A549 (cell line): ENCODE results near the gene PSMA3. TPM values are rescaled to one million over a fixed set of nuclear protein-coding genes. Genes with fewer than 3 reads are reported as not detected.

Experiments
- ATAC-seq, 2 experiments: fragments of 200-7000 bp in 1 of 2; fragments of >200 bp in 1 of 2; cut with Nextera tagmentation in 1 of 2; cut with Tn5 transposase in 1 of 2; 3 replicates each; pipeline versions ENCODE4 v1.8.0 to v1.9.1; 2018 to 2020; ENCODE audit warnings: mild to moderate bottlenecking in 1 of 2, moderate library complexity in 1 of 2
- CTCF ChIA-PET: fragments of 300-600 bp; sonication (Branson Sonifier 250); formaldehyde crosslinking; extraction: SDS; loops from one replicate; lab custom pipeline; 2021; ENCODE audit warnings: antibody characterized with exemption, inconsistent platforms; lab: Yijun Ruan, JAX
- POLR2A ChIA-PET: fragments of 350-600 bp; formaldehyde crosslinking; extraction: SDS; loops from one replicate; lab custom pipeline; 2021; ENCODE audit warnings: antibody characterized with exemption, inconsistent platforms; lab: Yijun Ruan, JAX
- DNase-seq, 2 experiments: peaks; one replicate each; pipeline versions ENCODE4 v3.0.0 to v3.0.0-alpha.2; 2011 to 2016; ENCODE audit warnings: low read depth in 1 of 2, low spot score in 1 of 2
- FAIRE-seq: peaks from 2 replicates; lab custom pipeline; 2011; peaks lifted over from hg19 to GRCh38; lab: Jason Lieb, UNC
- H3K27ac ChIP-seq, 2 experiments: fragments of >200 bp; sonication (Bioruptor Twin); formaldehyde crosslinking; 3 replicates each; pipeline ENCODE4 v1.5.1; 2016 to 2017
- H3K4me1 ChIP-seq: fragments of >200 bp; sonication (Bioruptor Twin); formaldehyde crosslinking; 3 replicates; pipeline ENCODE4 v1.6.1; 2016
- H3K4me2 ChIP-seq: fragments of >200 bp; sonication (Bioruptor Twin); formaldehyde crosslinking; 3 replicates; pipeline ENCODE4 v1.6.1; 2016
- H3K4me3 ChIP-seq: fragments of >200 bp; sonication (Bioruptor Twin); formaldehyde crosslinking; 3 replicates; pipeline ENCODE4 v1.5.1; 2016
- H3K9me3 ChIP-seq: fragments of >200 bp; sonication (Bioruptor Twin); formaldehyde crosslinking; 3 replicates; pipeline ENCODE4 v1.6.1; 2016
- ATOH8 ChIP-seq: fragments of 250-450 bp; sonication (Bioruptor Pico); IDR thresholded peaks from 2 replicates; pipeline ENCODE4 v1.5.0; 2020; ENCODE audit warnings: low read depth, mild to moderate bottlenecking, moderate library complexity
- BHLHE40 ChIP-seq: IDR thresholded peaks from 2 replicates; pipeline ENCODE4 v1.6.1; 2012; ENCODE audit warnings: low read depth, low read length, inconsistent platforms
- CBX8 ChIP-seq: fragments of 200-600 bp; sonication (generic); IDR thresholded peaks from 2 replicates; pipeline ENCODE4 v1.6.1; 2016
- CTCF ChIP-seq: fragments of >200 bp; sonication (Bioruptor Twin); formaldehyde crosslinking; IDR thresholded peaks from 3 replicates; pipeline ENCODE4 v1.5.1; 2016
- EHMT2 ChIP-seq: fragments of 200-600 bp; sonication (generic); IDR thresholded peaks from 2 replicates; pipeline ENCODE4 v1.6.1; 2016; ENCODE audit warnings: antibody characterized with exemption, low read depth, mild to moderate bottlenecking, moderate library complexity
- FOSL2 ChIP-seq, 2 experiments: fragments of 450-650 bp in 1 of 2; fragments of >200 bp in 1 of 2; sonication (Bioruptor Twin) in 1 of 2; formaldehyde crosslinking; IDR thresholded peaks; 2 replicates each; pipeline versions ENCODE4 v1.5.0 to v1.6.1; 2016 to 2020; ENCODE audit warnings: mild to moderate bottlenecking in 1 of 2, moderate library complexity in 1 of 2
- KDM1A ChIP-seq: fragments of 200-600 bp; sonication (generic); IDR thresholded peaks from 2 replicates; pipeline ENCODE4 v1.6.1; 2016; ENCODE audit warnings: low read depth, mild to moderate bottlenecking
- KDM5A ChIP-seq: fragments of 200-600 bp; sonication (generic); IDR thresholded peaks from 2 replicates; pipeline ENCODE4 v1.6.1; 2016; ENCODE audit warnings: antibody characterized with exemption, mild to moderate bottlenecking
- NPAS2 ChIP-seq: fragments of 250-450 bp; sonication (Bioruptor Pico); IDR thresholded peaks from 2 replicates; pipeline ENCODE4 v1.8.0; 2022; ENCODE audit warnings: mild to moderate bottlenecking, moderate library complexity, borderline replicate concordance
- NR3C1 ChIP-seq: fragments of >200 bp; sonication (Bioruptor Twin); formaldehyde crosslinking; IDR thresholded peaks from 3 replicates; pipeline ENCODE4 v1.6.1; 2017
- POLR2AphosphoS2 ChIP-seq: conservative IDR thresholded peaks from 2 replicates; pipeline ENCODE4 v1.6.1; 2012; ENCODE audit warnings: low read length, improper control_type of control experiment, inconsistent platforms
- RARB ChIP-seq: fragments of 250-450 bp; sonication (Bioruptor Pico); IDR thresholded peaks from 2 replicates; pipeline ENCODE4 v1.8.0; 2021; ENCODE audit warnings: mild to moderate bottlenecking, moderate library complexity
- REST ChIP-seq: fragments of 200-600 bp; sonication (generic); IDR thresholded peaks from 2 replicates; pipeline ENCODE4 v1.6.1; 2016; ENCODE audit warnings: antibody characterized with exemption, mild to moderate bottlenecking, moderate library complexity
- RNF2 ChIP-seq: fragments of 200-600 bp; sonication (generic); IDR thresholded peaks from 2 replicates; pipeline ENCODE4 v1.6.1; 2016; ENCODE audit warnings: low read depth, mild to moderate bottlenecking, antibody characterized with exemption, moderate library complexity, borderline replicate concordance
- SREBF2 ChIP-seq: fragments of 450-650 bp; IDR thresholded peaks from 2 replicates; pipeline ENCODE4 v1.6.1; 2014; ENCODE audit warnings: mild to moderate bottlenecking, moderate library complexity
- TFCP2L1 ChIP-seq: fragments of 250-450 bp; sonication (Bioruptor Pico); IDR thresholded peaks from 2 replicates; pipeline ENCODE4 v1.5.0; 2021; ENCODE audit warnings: mild to moderate bottlenecking
- ZFP36 ChIP-seq: fragments of 450-650 bp; IDR thresholded peaks from 2 replicates; pipeline ENCODE4 v1.6.1; 2014; ENCODE audit warnings: borderline replicate concordance; ENCODE audit not compliant: partially characterized antibody
- ZNF302 ChIP-seq: fragments of 250-450 bp; sonication (Bioruptor Pico); IDR thresholded peaks from 2 replicates; pipeline ENCODE4 v1.9.0; 2021; ENCODE audit warnings: inconsistent platforms, mild to moderate bottlenecking, moderate library complexity
- ZSCAN20 ChIP-seq: fragments of 250-450 bp; sonication (Bioruptor Pico); IDR thresholded peaks from 2 replicates; pipeline ENCODE4 v1.8.0; 2022; ENCODE audit warnings: mild to moderate bottlenecking, moderate library complexity
- WGBS: methylation state at CpG from one replicate; pipeline ENCODE4 v1.1.6; 2017; ENCODE audit errors: missing lambda C conversion rate; 5-methylcytosine and 5-hydroxymethylcytosine counted together
- polyA plus RNA-seq, 4 experiments: library from polyadenylated mRNA; depleted of rRNA in 3 of 4; stranded (reverse); fragments of >200 nt; fragmentation: RNase III in 1 of 4; extraction: RNeasy Plus Mini Kit Qiagen cat#74134 plus additional on column Dnase treatment in 1 of 4; gene quantifications; 2 replicates in 3 of 4; 3 replicates in 1 of 4; pipeline ENCODE4 v1.2.3, GENCODE V29; 2011 to 2017

Gene PSMA3
- polyA plus RNA-seq, 2 of the 4 experiments (the other 2 are of a cell fraction): 260 to 410 TPM

GRCh38 chr14:58307597-58308316, 63.1 kb downstream of the PSMA3 start:
- DNase-seq (no peak), FAIRE-seq (no peak), ATAC-seq (no peak)
- Histone ChIP-seq H3K9me3 (no peaks in the 10 kb centered on the region), H3K27ac (no peak overlapping the region), H3K4me1 (no peaks in the 10 kb centered on the region), H3K4me2 (no peak overlapping the region), H3K4me3 (no peak overlapping the region)
- ChIA-PET CTCF (interaction anchor here (0.8 to 1.5 kb wide), 2 partner anchors 10 to 32 kb away, joined by 3 to 4 read pairs; partner anchors contain the start of gene ARID4A), POLR2A (no interaction called here)
- 83% methylated on average over 8 of the region's 8 CpGs for WGBS
- no peak for TF ChIP-seq BHLHE40

GRCh38 chr14:58309086-58309485, 64.4 kb downstream of the PSMA3 start:
- FAIRE-seq: no peak
- POLR2A ChIA-PET: no interaction called here

More at GRCh38 chr14:58309086-58309485, 64.4 kb downstream of the PSMA3 start:
- 73% methylated on average over 2 of the region's 2 CpGs for WGBS
- H3K9me3 ChIP-seq: no peaks in the 10 kb centered on the region
- TF ChIP-seq REST (no peak), NPAS2 (CRISPR knock-in tag) (no peak), RNF2 (no peak), RARB (CRISPR knock-in tag) (no peak), SREBF2 (no peak), FOSL2 (IDR thresholded peaks at IDR 0.05) (no peak), FOSL2 (CRISPR knock-in tag; IDR thresholded peaks at IDR 0.05) (no peak), EHMT2 (no peak), ZFP36 (no peak), ATOH8 (CRISPR knock-in tag) (no peak), CBX8 (no peak), POLR2AphosphoS2 (no peak), CTCF (no peak), KDM5A (no peak), KDM1A (no peak), TFCP2L1 (no peak), ZNF302 (CRISPR knock-in tag) (no peak), NR3C1 (no peak), ZSCAN20 (CRISPR knock-in tag) (no peak)
- TF ChIP-seq, all 56 proteins: peak for 0
- DNase-seq: no peak
- H3K4me3 ChIP-seq: no peak overlapping the region
- H3K27ac ChIP-seq: no peak overlapping the region
- no peak for ATAC-seq
- no peaks in the 10 kb centered on the region for H3K4me1 ChIP-seq
- CTCF ChIA-PET: no interaction called here
- no peak overlapping the region for H3K4me2 ChIP-seq
